IMR-90 (cell line): ENCODE measurements around the gene FAH. TPM values are rescaled to one million over a fixed set of nuclear protein-coding genes. Genes with fewer than 3 reads are reported as not detected.

ENCODE experiments used
- ATAC-seq: fragments of 200-7000 bp; cut with Tn5 transposase; 2 replicates; pipeline ENCODE4 v1.9.1; 2020; ENCODE audit warnings: low read depth, mild to moderate bottlenecking, moderate library complexity
- BruUV-seq: library from RNA; stranded (reverse); fragments of 400-500 nt; replicated peaks from 2 replicates; lab custom pipeline; 2021; lab: Mats Ljungman, UMichigan
- CTCF ChIA-PET: fragments of 300-600 bp; formaldehyde crosslinking; extraction: SDS; loops from one replicate; lab custom pipeline; 2021; ENCODE audit warnings: antibody characterized with exemption; lab: Yijun Ruan, JAX
- POLR2A ChIA-PET: fragments of 300-600 bp; sonication (Branson Sonifier 250); formaldehyde crosslinking; loops from one replicate; lab custom pipeline; 2022; ENCODE audit warnings: antibody characterized with exemption; ENCODE audit not compliant: unreplicated experiment; lab: Charles Lee
- DNase-seq: peaks from one replicate; pipeline ENCODE4 v3.0.0; 2013
- H2AFZ ChIP-seq: replicated peaks from 2 replicates; pipeline ENCODE3; 2013; ENCODE audit warnings: low read length, mild to moderate bottlenecking; ENCODE audit not compliant: poor library complexity
- H2AK5ac ChIP-seq: 2 replicates; pipeline ENCODE4 v1.6.1; 2013; ENCODE audit warnings: low read depth, low read length, inconsistent platforms
- H2AK9ac ChIP-seq: replicated peaks from 2 replicates; pipeline ENCODE3; 2013; ENCODE audit warnings: mild to moderate bottlenecking, low read depth, low read length, moderate library complexity; ENCODE audit not compliant: poor library complexity
- H2BK120ac ChIP-seq: 2 replicates; pipeline ENCODE4 v1.6.1; 2013; ENCODE audit warnings: low read depth, low read length, inconsistent platforms
- H2BK15ac ChIP-seq: 3 replicates; pipeline ENCODE4 v1.6.1; 2013; ENCODE audit warnings: low read depth, low read length, inconsistent platforms
- H2BK20ac ChIP-seq: 2 replicates; pipeline ENCODE4 v1.6.1; 2013; ENCODE audit warnings: low read depth, mild to moderate bottlenecking, inconsistent platforms, low read length, moderate library complexity
- H2BK5ac ChIP-seq: 2 replicates; pipeline ENCODE4 v1.6.1; 2013; ENCODE audit warnings: mild to moderate bottlenecking, low read depth, low read length, inconsistent platforms; ENCODE audit not compliant: poor library complexity, severe bottlenecking
- H3K14ac ChIP-seq: replicated peaks from 2 replicates; pipeline ENCODE4 v1.6.1; 2013; ENCODE audit warnings: low read depth, low read length, inconsistent platforms
- H3K18ac ChIP-seq: 2 replicates; pipeline ENCODE4 v1.6.1; 2013; ENCODE audit warnings: low read depth, low read length, control low read depth
- H3K23ac ChIP-seq: 2 replicates; pipeline ENCODE4 v1.6.1; 2013; ENCODE audit warnings: low read depth, low read length, inconsistent platforms
- H3K27ac ChIP-seq: 2 replicates; pipeline ENCODE4 v1.5.1; 2013; ENCODE audit warnings: mild to moderate bottlenecking, control low read depth, low read length; ENCODE audit not compliant: insufficient read depth
- H3K27me3 ChIP-seq: 2 replicates; pipeline ENCODE4 v1.6.1; 2013; ENCODE audit warnings: low read length; ENCODE audit not compliant: control insufficient read depth, insufficient read depth
- H3K36me3 ChIP-seq: 2 replicates; pipeline ENCODE4 v1.6.1; 2013; ENCODE audit warnings: low read length, mixed read lengths; ENCODE audit not compliant: control insufficient read depth, insufficient read depth
- H3K4ac ChIP-seq: 2 replicates; pipeline ENCODE4 v1.6.1; 2013; ENCODE audit warnings: low read depth, low read length, inconsistent platforms
- H3K4me1 ChIP-seq: 2 replicates; pipeline ENCODE4 v1.6.1; 2013; ENCODE audit warnings: low read length, mixed read lengths; ENCODE audit not compliant: control insufficient read depth, insufficient read depth
- H3K4me2 ChIP-seq: 2 replicates; pipeline ENCODE4 v1.6.1; 2013; ENCODE audit warnings: low read depth, mild to moderate bottlenecking, control low read depth, low read length, moderate library complexity
- H3K4me3 ChIP-seq: 2 replicates; pipeline ENCODE4 v1.5.1; 2013; ENCODE audit warnings: low read depth, mild to moderate bottlenecking, control low read depth, low read length, moderate library complexity; ENCODE audit not compliant: insufficient read depth
- H3K56ac ChIP-seq: 2 replicates; pipeline ENCODE4 v1.6.1; 2013; ENCODE audit warnings: low read length, inconsistent platforms; ENCODE audit not compliant: insufficient read depth; ENCODE audit errors: extremely low read depth
- H3K79me1 ChIP-seq, 2 experiments: 2 replicates each; pipeline ENCODE4 v1.6.1; 2013; ENCODE audit warnings: low read length in 2 of 2, inconsistent platforms in 1 of 2, low read depth in 1 of 2
- H3K9ac ChIP-seq: 2 replicates; pipeline ENCODE4 v1.6.1; 2013; ENCODE audit warnings: low read depth, low read length, control low read depth
- H3K9me1 ChIP-seq: 2 replicates; pipeline ENCODE4 v1.6.1; 2013; ENCODE audit warnings: low read length, inconsistent platforms; ENCODE audit not compliant: insufficient read depth
- H3K9me3 ChIP-seq: 2 replicates; pipeline ENCODE4 v1.6.1; 2013; ENCODE audit warnings: low read length; ENCODE audit not compliant: control insufficient read depth, insufficient read depth
- H4K20me1 ChIP-seq: 2 replicates; pipeline ENCODE4 v1.6.1; 2013; ENCODE audit warnings: low read length, inconsistent platforms; ENCODE audit not compliant: insufficient read depth
- H4K5ac ChIP-seq: 2 replicates; pipeline ENCODE4 v1.6.1; 2013; ENCODE audit warnings: mild to moderate bottlenecking, low read depth, low read length, control low read depth
- H4K8ac ChIP-seq, 2 experiments: 2 replicates each; pipeline ENCODE4 v1.6.1; 2013; ENCODE audit warnings: low read depth in 2 of 2, low read length in 2 of 2, control low read depth in 1 of 2, inconsistent platforms in 1 of 2
- H4K91ac ChIP-seq: 2 replicates; pipeline ENCODE4 v1.6.1; 2013; ENCODE audit warnings: low read depth, low read length, inconsistent platforms; ENCODE audit not compliant: insufficient read depth
- ELK1 ChIP-seq: fragments of 150-350 bp; IDR thresholded peaks from 2 replicates; pipeline ENCODE4 v1.6.1; 2016; ENCODE audit warnings: low read depth, mild to moderate bottlenecking, low read length, moderate library complexity, borderline replicate concordance
- NFE2L2 ChIP-seq: fragments of 150-350 bp; IDR thresholded peaks from 2 replicates; pipeline ENCODE4 v1.6.1; 2016; ENCODE audit warnings: low read depth, mild to moderate bottlenecking, low read length
- RCOR1 ChIP-seq: IDR thresholded peaks from 2 replicates; pipeline ENCODE4 v1.6.1; 2012; ENCODE audit warnings: mild to moderate bottlenecking, low read length, improper control_type of control experiment; ENCODE audit not compliant: insufficient replicate concordance
- SMC3 ChIP-seq: fragments of 150-350 bp; IDR thresholded peaks from 2 replicates; pipeline ENCODE4 v1.6.1; 2016; ENCODE audit warnings: low read depth, mild to moderate bottlenecking, antibody characterized with exemption, low read length, moderate library complexity
- USF2 ChIP-seq: fragments of 150-350 bp; IDR thresholded peaks from 2 replicates; pipeline ENCODE4 v1.6.1; 2017; ENCODE audit warnings: mild to moderate bottlenecking, antibody characterized with exemption, low read length, low read depth
- WGBS, 2 experiments: methylation state at CpG; one replicate each; pipeline versions ENCODE4 v1.1.5 to v1.1.7; 2013; ENCODE audit warnings: missing lambda C conversion rate in 2 of 2; ENCODE audit not compliant: insufficient read length in 1 of 2; ENCODE audit errors: extremely low coverage in 2 of 2; 5-methylcytosine and 5-hydroxymethylcytosine counted together
- dilution Hi-C: fragments of 300-500 bp; cut with HindIII; formaldehyde crosslinking; loops from one replicate; pipeline ENCODE4 v1.14.3; 2018; ENCODE audit warnings: low sequenced_read_pairs; ENCODE audit not compliant: unreplicated experiment
- in situ Hi-C: fragments of 300-500 bp; cut with MboI; formaldehyde crosslinking; loops from 3 replicates; pipeline ENCODE4 v1.14.3; 2019; ENCODE audit warnings: low sequenced_read_pairs, inconsistent platforms, mixed read lengths
- intact Hi-C: fragments of 100-400 bp; cut with micrococcal nuclease; formaldehyde crosslinking; loops from 2 replicates; pipeline ENCODE4 v1.10.0; 2022
- polyA plus RNA-seq, 3 experiments: library from polyadenylated mRNA; depleted of rRNA; stranded (reverse); fragments of >200 nt; gene quantifications; 2 replicates each; pipeline ENCODE4 v1.2.3, GENCODE V29; 2012; ENCODE audit warnings: low replicate concordance in 1 of 3
- total RNA-seq: library from RNA; depleted of rRNA; stranded (reverse); fragments of >200 nt; gene quantifications from 2 replicates; pipeline ENCODE4 v1.2.3, GENCODE V29; 2012
- TF ChIP-seq, protein P1 (sequence below): conservative IDR thresholded peaks from 2 replicates; pipeline ENCODE4 v1.5.1; 2012; ENCODE audit warnings: mild to moderate bottlenecking, low read depth, low read length, improper control_type of control experiment

FAH gene
- total and polyA plus RNA-seq, 2 of the 4 experiments (the other 2 are of a cell fraction) = 43.1 to 48.6 TPM

GRCh38 chr15:80186597-80186996 is 33.8 kb downstream of the FAH start:
- Histone ChIP-seq H3K4me2 (no peak overlapping the region), H3K4ac (no peak overlapping the region), H3K18ac (no peak overlapping the region), H3K27me3 (no peaks in the 10 kb centered on the region), H3K23ac (no peak overlapping the region), H3K9me3 (no peaks in the 10 kb centered on the region), H2BK20ac (no peak overlapping the region), H3K36me3 (peaks cover 30% of the 10 kb centered on the region), H3K4me1 (0 out of 2 replicates have a peak, but pooled peaks cover 5% of the 10 kb centered on the region), H3K56ac (no peak overlapping the region), H2BK15ac (no peak overlapping the region), H3K27ac (no peak overlapping the region), H3K9me1 (peaks cover 16% of the 10 kb centered on the region), H3K14ac (no peak overlapping the region), H2BK120ac (no peak overlapping the region), H4K91ac (no peak overlapping the region), H4K8ac (no peak overlapping the region), H3K79me1 (no peaks in the 10 kb centered on the region), H2AFZ (no peak overlapping the region), H2AK5ac (no peak overlapping the region), H2AK9ac (no peak overlapping the region), H3K9ac (no peak overlapping the region), H2BK5ac (no peak overlapping the region), H4K20me1 (no peaks in the 10 kb centered on the region), H4K5ac (no peak overlapping the region), H3K4me3 (no peak overlapping the region)
- in situ Hi-C loops (no loop called here), dilution Hi-C loops (no loop called here), intact Hi-C loops (no loop called here)
- CTCF ChIA-PET = no interaction called here
- BruUV-seq = no TSS peak
- DNase-seq = no peak
- no CpG with 5 or more reads among the region's 1 CpG for WGBS, 2 experiments
- no peak for TF ChIP-seq ELK1
- no peak for TF ChIP-seq NFE2L2
- no peak for TF ChIP-seq RCOR1
- no peak for TF ChIP-seq SMC3
- TF ChIP-seq, protein P1, sequence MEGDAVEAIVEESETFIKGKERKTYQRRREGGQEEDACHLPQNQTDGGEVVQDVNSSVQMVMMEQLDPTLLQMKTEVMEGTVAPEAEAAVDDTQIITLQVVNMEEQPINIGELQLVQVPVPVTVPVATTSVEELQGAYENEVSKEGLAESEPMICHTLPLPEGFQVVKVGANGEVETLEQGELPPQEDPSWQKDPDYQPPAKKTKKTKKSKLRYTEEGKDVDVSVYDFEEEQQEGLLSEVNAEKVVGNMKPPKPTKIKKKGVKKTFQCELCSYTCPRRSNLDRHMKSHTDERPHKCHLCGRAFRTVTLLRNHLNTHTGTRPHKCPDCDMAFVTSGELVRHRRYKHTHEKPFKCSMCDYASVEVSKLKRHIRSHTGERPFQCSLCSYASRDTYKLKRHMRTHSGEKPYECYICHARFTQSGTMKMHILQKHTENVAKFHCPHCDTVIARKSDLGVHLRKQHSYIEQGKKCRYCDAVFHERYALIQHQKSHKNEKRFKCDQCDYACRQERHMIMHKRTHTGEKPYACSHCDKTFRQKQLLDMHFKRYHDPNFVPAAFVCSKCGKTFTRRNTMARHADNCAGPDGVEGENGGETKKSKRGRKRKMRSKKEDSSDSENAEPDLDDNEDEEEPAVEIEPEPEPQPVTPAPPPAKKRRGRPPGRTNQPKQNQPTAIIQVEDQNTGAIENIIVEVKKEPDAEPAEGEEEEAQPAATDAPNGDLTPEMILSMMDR = no peak
- TF ChIP-seq USF2 = no peak
- no peak for ATAC-seq
- POLR2A ChIA-PET = no interaction called here
